PFSK-1 (cell line): ENCODE results near the gene PRR14.

ENCODE experiments used
- FOXP2 ChIP-seq: optimal IDR thresholded peaks from 2 replicates; pipeline ENCODE3; 2011; ENCODE audit warnings: borderline replicate concordance, control low read depth, inconsistent platforms; ENCODE audit not compliant: insufficient read depth; ENCODE audit errors: extremely low read length, extremely low read depth
- POLR2AphosphoS5 ChIP-seq: IDR thresholded peaks from 2 replicates; pipeline ENCODE4 v1.6.1; 2012; ENCODE audit warnings: low read depth, mild to moderate bottlenecking, control low read depth, low read length, moderate library complexity
- SIN3A ChIP-seq: IDR thresholded peaks from 2 replicates; pipeline ENCODE4 v1.6.1; 2012; ENCODE audit warnings: mild to moderate bottlenecking, low read length, moderate library complexity, borderline replicate concordance; ENCODE audit not compliant: insufficient read depth
- TAF1 ChIP-seq: IDR thresholded peaks from 2 replicates; pipeline ENCODE4 v1.6.1; 2012; ENCODE audit warnings: low read length, control low read depth, borderline replicate concordance; ENCODE audit not compliant: insufficient read depth
- TF ChIP-seq, protein P1 (sequence below), 2 experiments: IDR thresholded peaks; 2 replicates each; pipeline versions ENCODE4 v1.6.1 to v1.8.0; 2011 to 2012; ENCODE audit warnings: low read depth in 2 of 2, low read length in 2 of 2, control low read depth in 1 of 2, inconsistent platforms in 1 of 2, mild to moderate bottlenecking in 1 of 2, moderate library complexity in 1 of 2; ENCODE audit not compliant: insufficient read depth in 1 of 2

The PRR14 gene

DNA sequence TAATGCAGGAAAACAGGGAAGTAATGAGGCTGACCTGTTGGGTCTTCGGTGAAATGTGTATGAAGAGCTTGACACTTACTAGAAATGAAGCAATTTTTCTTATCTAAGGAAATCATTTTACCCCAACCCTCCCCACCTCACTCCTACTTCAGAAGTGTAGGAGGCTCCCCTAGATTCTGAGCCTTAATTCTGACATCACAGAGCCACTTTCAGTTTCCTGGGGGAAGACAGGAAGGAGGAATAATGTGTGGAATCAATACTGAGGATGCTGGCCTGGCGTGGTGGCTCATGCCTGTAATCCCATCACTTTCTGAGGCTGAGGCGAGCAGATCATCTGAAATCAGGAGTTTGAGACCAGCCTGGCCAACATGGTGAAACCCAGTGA, 27.8 kb downstream of the PRR14 start:
- TF ChIP-seq TAF1 = no peak
- TF ChIP-seq, protein P1, sequence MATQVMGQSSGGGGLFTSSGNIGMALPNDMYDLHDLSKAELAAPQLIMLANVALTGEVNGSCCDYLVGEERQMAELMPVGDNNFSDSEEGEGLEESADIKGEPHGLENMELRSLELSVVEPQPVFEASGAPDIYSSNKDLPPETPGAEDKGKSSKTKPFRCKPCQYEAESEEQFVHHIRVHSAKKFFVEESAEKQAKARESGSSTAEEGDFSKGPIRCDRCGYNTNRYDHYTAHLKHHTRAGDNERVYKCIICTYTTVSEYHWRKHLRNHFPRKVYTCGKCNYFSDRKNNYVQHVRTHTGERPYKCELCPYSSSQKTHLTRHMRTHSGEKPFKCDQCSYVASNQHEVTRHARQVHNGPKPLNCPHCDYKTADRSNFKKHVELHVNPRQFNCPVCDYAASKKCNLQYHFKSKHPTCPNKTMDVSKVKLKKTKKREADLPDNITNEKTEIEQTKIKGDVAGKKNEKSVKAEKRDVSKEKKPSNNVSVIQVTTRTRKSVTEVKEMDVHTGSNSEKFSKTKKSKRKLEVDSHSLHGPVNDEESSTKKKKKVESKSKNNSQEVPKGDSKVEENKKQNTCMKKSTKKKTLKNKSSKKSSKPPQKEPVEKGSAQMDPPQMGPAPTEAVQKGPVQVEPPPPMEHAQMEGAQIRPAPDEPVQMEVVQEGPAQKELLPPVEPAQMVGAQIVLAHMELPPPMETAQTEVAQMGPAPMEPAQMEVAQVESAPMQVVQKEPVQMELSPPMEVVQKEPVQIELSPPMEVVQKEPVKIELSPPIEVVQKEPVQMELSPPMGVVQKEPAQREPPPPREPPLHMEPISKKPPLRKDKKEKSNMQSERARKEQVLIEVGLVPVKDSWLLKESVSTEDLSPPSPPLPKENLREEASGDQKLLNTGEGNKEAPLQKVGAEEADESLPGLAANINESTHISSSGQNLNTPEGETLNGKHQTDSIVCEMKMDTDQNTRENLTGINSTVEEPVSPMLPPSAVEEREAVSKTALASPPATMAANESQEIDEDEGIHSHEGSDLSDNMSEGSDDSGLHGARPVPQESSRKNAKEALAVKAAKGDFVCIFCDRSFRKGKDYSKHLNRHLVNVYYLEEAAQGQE (IDR thresholded peaks at IDR 0.05; ENCODE audit: insufficient read depth in 1 of 2, low read depth in 2 of 2, low read length in 2 of 2) = no peak
- TF ChIP-seq FOXP2 = no peak
- TF ChIP-seq POLR2AphosphoS5 = no peak
- TF ChIP-seq SIN3A = no peak

DNA sequence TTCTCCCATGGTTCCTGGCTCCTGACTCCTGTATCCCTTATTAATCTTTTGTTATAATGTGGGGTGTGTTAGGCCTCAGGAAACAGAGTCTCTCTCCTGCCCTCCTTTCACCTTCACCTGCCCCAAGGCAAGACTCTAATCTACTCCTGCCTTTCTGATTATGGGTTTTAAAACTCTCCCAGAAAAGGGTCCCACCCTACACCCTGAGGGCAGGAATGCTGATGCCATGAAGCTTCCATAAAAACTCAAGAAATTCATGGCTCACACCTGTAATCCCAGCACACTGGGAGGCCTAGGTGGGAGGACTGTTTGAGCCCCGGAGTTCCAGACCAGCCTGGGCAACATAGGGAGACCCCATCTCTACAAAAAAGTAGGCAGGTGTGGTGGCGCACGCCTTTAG, 29.6 kb downstream of the PRR14 start:
- TF ChIP-seq FOXP2 = no peak
- TF ChIP-seq, protein P1 (IDR thresholded peaks at IDR 0.05; ENCODE audit: insufficient read depth in 1 of 2, low read depth in 2 of 2, low read length in 2 of 2) = no peak
- no peak for TF ChIP-seq POLR2AphosphoS5
- TF ChIP-seq TAF1 = no peak
- TF ChIP-seq SIN3A = no peak

DNA sequence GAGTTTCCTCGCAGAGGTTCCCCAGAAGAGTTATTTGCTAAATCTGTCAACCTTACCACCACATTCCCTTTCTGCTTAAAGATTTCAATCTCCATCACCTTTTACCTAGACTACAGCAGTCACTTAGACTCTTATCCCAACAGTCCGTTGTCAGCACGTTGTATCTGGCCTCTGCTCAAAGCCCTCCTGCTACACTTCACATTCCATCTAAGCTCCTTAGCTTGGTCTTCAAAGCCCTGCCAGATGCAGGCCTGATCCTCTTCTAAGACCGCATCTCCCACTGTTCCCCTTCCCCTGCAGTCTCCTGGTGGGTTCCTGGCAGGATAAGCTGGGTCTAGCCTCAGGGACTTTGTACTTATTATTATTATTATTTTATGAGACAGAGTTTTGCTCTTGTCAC, 37.9 kb downstream of the PRR14 start:
- TF ChIP-seq POLR2AphosphoS5 (no peak), FOXP2 (no peak), TAF1 (no peak), SIN3A (no peak)
- TF ChIP-seq, protein P1 (IDR thresholded peaks at IDR 0.05; ENCODE audit: insufficient read depth in 1 of 2, low read depth in 2 of 2, low read length in 2 of 2) = no peak

DNA sequence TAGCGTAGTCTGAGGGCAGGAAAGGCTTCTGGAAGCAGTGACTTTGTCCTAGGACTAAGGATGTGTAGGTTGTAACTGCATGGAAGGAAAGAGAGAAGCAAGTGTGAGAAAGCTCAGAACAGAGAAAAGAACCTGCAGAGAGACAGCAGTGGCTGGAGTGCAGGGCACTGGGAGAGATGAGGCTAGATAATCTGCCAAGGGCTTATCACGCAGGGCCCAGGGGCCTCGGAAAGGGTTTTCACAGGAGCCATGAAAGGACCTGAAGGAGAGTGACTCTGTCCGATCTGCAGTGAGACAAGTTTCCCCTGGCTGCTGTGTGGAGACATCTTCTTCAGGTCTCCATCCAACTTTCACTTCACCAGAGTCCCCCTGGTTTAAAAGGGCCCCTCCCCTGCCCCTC, 41.1 kb downstream of the PRR14 start:
- TF ChIP-seq, protein P1 (IDR thresholded peaks at IDR 0.05; ENCODE audit: insufficient read depth in 1 of 2, low read depth in 2 of 2, low read length in 2 of 2) = no peak
- TF ChIP-seq POLR2AphosphoS5 (no peak), FOXP2 (no peak), TAF1 (no peak), SIN3A (no peak)

DNA sequence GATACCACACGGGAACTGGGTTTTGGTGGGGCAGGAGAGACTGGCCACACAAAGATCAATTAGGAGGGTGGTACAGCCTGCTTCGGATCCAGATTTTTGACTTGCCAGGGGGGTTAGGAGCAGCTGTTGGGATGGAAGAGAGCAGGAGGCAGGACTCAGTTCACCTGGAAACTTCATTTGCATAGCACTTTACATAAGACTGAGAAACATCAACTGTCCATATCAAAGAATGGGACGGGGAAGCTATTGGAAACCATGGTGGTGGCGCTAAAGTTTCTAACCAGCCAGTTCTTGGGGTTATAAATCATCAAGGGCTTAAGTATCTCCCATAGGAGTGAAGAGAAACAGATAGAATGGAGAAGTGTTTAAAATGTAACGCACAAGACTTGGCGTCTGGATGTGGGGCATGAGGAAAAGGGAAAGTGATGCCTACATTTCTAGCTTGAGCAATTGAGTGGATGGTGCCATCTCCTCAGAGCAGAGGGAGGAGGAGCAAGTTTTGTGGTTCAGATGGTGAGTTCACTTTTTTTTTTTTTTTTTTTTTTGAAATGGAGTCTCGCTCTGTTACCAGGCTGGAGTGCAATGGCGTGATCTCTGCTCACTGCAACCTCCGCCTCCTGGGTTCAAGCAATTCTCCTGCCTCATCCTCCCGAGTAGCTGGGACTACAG, 41.8 kb downstream of the PRR14 start:
- TF ChIP-seq TAF1 (no peak), FOXP2 (no peak), POLR2AphosphoS5 (no peak), SIN3A (no peak)
- TF ChIP-seq, protein P1 (IDR thresholded peaks at IDR 0.05; ENCODE audit: insufficient read depth in 1 of 2, low read depth in 2 of 2, low read length in 2 of 2) = no peak
